CD1c-positive myeloid dendritic cell (primary cell): Measurements from ENCODE around the gene LPCAT3.

ENCODE experiments used
- DNase-seq: peaks from one replicate; pipeline ENCODE4 v3.0.0-alpha.2; 2016; ENCODE audit errors: extremely low spot score

The LPCAT3 gene

GRCh38 chr12:6952863-6953441, 65.3 kb downstream of the LPCAT3 start:
- DNase-seq: no peak

DNA sequence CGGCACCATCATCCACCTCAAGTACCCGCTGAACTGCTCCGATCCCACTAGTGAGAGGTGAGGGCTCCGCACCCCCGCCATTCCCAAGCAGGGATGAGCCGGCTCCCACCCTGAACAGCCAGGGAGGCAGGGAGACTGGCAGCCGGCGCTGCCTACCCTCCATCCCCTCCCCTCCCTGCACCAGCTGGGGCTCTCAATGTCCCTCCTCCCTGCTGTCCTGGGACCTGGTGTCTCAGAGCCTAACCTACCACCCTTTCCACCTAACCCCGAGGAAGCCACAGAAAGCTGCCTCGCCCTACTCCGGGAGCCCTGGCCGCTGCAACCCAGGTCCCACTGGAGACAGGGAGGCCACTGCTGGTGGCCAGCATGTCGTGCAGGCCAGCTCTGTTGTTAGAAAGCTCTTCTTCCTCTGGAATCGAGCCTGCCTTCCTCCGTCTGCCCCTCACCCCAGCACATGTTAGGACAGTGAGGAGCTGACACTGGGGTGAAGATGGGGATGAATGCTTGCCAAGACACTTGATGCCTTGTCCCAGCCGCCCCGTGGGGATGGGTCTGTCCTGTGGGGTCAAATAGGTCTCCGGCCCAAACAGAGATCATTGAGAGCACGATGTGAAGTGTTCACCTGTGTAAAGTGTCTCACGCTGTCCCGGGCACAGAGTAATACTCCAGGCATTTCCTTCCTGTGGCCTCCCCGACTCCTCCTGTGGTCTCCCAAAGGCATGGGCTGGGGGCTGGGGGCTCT, 66.0 kb downstream of the LPCAT3 start:
- no peak for DNase-seq

- no peak for DNase-seq
These were observed 66.6 kb downstream of the LPCAT3 start for GRCh38 chr12:6951551-6952120.

GRCh38 chr12:6950811-6951540, 67.3 kb downstream of the LPCAT3 start, which contains the start of gene PTPN6:
PTPN6 (plus strand) TSS chr12:6951356; CDS start chr12:6951513, 157 bp downstream.
- DNase-seq: peak; percentile 91

GRCh38 chr12:6950401-6950801, 67.9 kb downstream of the LPCAT3 start:
- DNase-seq: no peak

GRCh38 chr12:6948873-6949594, 69.2 kb downstream of the LPCAT3 start:
- DNase-seq: peak; percentile 76

DNA sequence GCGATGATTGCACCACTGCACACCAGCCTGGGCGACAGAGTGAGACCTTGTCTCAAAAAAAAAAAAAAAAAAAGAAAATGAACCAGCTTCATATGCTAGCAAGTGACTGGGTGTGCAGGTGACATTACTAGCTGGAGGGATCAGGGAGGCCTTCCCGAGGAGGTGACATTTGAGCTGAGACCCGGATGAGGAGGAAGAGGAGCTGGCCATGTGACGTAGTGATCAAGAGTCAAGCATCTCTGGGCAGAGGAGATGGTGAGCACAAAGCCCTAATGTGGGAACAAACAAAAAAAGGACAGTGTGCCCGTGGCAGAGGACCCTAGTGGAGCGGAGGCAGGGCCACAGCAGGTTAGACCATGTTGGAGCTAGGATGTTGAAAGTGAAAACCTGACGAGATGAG, 70.7 kb downstream of the LPCAT3 start:
- DNase-seq: no peak

- DNase-seq: no peak
These were observed 71.3 kb downstream of the LPCAT3 start for GRCh38 chr12:6946920-6947374.

DNA sequence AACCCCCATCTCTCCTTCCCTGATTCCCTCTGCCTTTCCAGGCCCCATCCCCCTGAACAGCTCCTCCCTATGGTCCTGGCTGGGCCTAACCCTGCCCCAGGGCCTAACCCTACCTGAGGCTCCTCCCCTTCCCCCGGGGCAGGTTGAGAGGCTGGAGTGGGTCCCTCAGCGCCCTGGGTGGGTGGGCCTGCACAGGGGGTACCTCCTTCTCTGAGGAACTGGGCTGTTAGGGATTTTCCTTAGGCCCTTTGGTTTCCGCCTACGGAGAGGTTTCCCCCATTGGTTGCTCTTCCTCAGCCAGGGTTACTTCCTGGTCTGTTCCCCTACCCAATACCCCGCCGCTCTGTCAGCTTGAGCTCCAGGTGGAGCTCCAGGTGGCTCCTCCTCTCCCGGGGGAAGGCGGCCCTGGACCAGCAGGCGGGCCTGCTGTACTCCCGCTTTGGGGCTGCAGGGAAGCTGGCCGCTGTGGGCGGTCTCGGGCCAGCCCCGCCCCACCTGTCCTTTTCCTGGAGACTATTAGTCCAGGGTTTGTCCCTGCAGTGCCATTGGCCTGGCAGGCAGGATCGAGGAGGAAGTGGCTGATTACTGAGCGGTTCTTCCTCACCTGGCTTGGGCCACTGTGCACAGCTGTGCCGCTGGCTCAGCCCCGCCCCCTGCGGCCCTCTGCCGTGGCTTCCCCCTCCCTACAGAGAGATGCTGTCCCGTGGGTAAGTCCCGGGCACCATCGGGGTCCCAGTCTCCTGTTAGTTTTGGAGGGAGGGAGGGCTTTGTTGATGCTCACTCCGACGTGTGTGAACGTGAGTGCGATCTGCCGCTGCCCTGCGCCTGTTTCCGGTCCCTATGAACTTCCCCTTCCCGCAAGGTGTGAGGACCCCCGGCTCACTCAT, 72.0 kb downstream of the LPCAT3 start:
- DNase-seq: peak; percentile 71

DNA sequence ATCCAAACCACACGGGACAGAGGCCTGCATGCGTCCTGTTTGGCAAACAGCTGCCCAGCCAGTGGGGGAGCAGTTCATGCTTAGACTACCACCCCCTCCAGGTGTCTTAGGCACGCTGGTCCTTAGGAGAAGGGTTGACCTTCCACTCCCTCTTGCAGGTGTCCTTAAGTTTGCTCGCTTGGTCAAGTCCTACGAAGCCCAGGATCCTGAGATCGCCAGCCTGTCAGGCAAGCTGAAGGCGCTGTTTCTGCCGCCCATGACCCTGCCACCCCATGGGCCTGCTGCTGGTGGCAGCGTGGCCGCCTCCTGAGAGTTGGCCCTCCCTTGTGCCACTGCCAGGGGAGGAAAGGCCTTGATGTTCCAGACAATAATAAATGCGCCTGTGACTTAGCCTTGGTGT, 72.7 kb downstream of the LPCAT3 start:
- no peak for DNase-seq

- DNase-seq: peak; percentile 94
These were observed 73.7 kb downstream of the LPCAT3 start for GRCh38 chr12:6944381-6945186.

DNA sequence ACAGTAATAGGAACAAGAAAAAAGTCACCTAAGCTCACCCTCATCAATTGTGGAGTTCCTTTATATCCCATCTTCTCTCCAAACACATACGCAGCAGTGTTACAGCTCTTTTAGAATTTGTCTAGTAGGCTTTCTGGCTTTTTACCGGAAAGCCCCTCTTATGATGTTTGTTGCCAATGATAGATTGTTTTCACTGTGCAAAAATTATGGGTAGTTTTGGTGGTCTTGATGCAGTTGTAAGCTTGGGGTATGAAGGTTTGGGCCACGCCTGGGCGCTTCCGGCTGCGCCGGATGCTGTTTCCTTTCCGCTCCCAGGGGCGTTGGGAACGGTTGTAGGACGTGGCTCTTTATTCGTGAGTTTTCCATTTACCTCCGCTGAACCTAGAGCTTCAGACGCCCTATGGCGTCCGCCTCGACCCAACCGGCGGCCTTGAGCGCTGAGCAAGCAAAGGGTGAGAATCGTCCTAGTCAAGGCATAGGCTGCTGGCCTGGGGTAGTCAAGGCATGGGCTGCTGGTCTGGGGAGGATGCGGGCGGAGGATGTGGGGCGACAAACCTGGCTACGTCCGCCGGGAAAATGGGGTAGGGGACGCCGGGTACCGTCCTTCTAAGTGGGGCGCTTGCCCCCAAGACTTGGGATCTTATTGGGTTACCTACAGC, 74.4 kb downstream of the LPCAT3 start, which contains the start of the genes C12orf57 and RNU7-1:
C12orf57 (plus strand) TSS at position 301 of the 659 bp plus-strand sequence; CDS start at position 401, 100 bp downstream.
RNU7-1 (plus strand) TSS at position 95 of the 659 bp plus-strand sequence.
- DNase-seq: peak; percentile 92

GRCh38 chr12:6943389-6943721, 74.9 kb downstream of the LPCAT3 start:
- DNase-seq: peak; percentile 93

DNA sequence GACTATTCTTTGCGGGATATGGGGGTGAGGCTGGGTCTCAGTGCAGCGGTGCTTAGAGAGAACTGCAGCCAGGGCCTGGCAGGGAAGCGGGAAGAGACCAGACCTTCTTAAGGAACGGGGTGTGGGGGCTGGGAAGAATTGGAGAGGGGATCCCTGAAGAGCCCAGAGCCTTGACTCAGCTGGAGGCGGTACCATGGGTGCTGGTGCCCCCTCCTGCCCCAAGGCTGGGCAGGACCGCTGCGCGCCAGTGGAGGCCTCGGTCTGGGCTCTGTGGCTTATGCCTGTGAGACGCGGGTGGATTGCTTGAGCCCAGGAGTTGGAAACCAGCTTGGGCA, 76.0 kb downstream of the LPCAT3 start:
- no peak for DNase-seq

GRCh38 chr12:6941782-6942181, 76.5 kb downstream of the LPCAT3 start:
- DNase-seq: no peak

DNA sequence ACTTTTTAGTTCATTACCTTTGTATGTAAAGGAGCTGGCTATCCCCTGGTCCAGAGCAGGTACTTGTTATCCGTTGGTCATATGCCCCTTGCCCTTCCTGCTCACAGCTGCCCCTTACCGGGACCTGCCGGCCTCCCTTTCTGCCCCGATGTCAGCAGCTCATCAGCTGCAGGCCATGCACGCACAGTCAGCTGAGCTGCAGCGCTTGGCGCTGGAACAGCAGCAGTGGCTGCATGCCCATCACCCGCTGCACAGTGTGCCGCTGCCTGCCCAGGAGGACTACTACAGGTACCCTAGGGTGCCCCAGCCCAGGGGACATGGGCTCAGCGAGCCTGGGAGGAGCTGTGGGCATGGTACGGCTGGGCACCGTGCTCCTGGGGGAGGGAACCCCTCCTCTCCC, 77.0 kb downstream of the LPCAT3 start:
- DNase-seq: no peak

GRCh38 chr12:6939191-6939540, 79.1 kb downstream of the LPCAT3 start:
- DNase-seq: no peak

DNA sequence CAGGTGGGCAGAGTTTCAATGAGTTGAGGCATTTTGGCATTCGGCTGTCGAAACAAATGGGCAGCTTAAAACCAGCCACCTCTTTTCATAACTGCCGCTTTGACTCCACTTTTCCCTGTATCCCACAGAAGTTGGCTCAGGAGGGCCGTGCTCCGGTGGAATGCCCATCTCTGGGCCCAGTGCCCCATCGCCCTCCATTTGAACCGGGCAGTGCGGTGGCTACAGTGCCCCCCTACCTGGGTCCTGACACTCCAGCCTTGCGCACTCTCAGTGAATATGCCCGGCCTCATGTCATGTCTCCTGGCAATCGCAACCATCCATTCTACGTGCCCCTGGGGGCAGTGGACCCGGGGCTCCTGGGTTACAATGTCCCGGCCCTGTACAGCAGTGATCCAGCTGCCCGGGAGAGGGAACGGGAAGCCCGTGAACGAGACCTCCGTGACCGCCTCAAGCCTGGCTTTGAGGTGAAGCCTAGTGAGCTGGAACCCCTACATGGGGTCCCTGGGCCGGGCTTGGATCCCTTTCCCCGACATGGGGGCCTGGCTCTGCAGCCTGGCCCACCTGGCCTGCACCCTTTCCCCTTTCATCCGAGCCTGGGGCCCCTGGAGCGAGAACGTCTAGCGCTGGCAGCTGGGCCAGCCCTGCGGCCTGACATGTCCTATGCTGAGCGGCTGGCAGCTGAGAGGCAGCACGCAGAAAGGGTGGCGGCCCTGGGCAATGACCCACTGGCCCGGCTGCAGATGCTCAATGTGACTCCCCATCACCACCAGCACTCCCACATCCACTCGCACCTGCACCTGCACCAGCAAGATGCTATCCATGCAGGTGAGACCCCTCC, 79.7 kb downstream of the LPCAT3 start:
- DNase-seq: no peak
